Astrocyte (in vitro differentiated cells and primary cell): ENCODE results near the gene TCP1. TPM values are rescaled to one million over a fixed set of nuclear protein-coding genes. Genes with fewer than 3 reads are reported as not detected.
A peak's percentile ranks its signal among the peaks of the same experiment; 100 is the strongest.

Experiments
- DNase-seq: peaks from one replicate; pipeline ENCODE4 v3.0.0-alpha.2; 2010; ENCODE audit warnings: low read depth
- FAIRE-seq: peaks from 2 replicates; lab custom pipeline; 2011; peaks lifted over from hg19 to GRCh38; lab: Jason Lieb, UNC
- H2AFZ ChIP-seq: 2 replicates; pipeline ENCODE4 v1.6.0; 2012; ENCODE audit warnings: low read depth, low read length, inconsistent platforms
- H3K27ac ChIP-seq: 2 replicates; pipeline ENCODE4 v1.5.1; 2011; ENCODE audit warnings: low read depth, low read length, inconsistent platforms
- H3K27me3 ChIP-seq: 2 replicates; pipeline ENCODE4 v1.6.0; 2011; ENCODE audit warnings: low read length, inconsistent platforms; ENCODE audit not compliant: insufficient read depth
- H3K36me3 ChIP-seq: 2 replicates; pipeline ENCODE4 v1.5.1; 2011; ENCODE audit warnings: low read length, inconsistent platforms; ENCODE audit not compliant: insufficient read depth
- H3K4me1 ChIP-seq: 2 replicates; pipeline ENCODE4 v1.5.1; 2011; ENCODE audit warnings: low read length, inconsistent platforms; ENCODE audit not compliant: insufficient read depth
- H3K4me2 ChIP-seq: 2 replicates; pipeline ENCODE4 v1.6.0; 2012; ENCODE audit warnings: low read length, inconsistent platforms
- H3K4me3 ChIP-seq: 2 replicates; pipeline ENCODE4 v1.5.1; 2011; ENCODE audit warnings: low read depth, mild to moderate bottlenecking, low read length, inconsistent platforms; ENCODE audit not compliant: insufficient read depth
- H3K79me2 ChIP-seq: 2 replicates; pipeline ENCODE4 v1.6.0; 2012; ENCODE audit warnings: mild to moderate bottlenecking, low read length, inconsistent platforms; ENCODE audit not compliant: insufficient read depth
- H3K9ac ChIP-seq: 2 replicates; pipeline ENCODE4 v1.6.0; 2012; ENCODE audit warnings: mild to moderate bottlenecking, low read length, inconsistent platforms
- H3K9me3 ChIP-seq: 2 replicates; pipeline ENCODE4 v1.5.1; 2012; ENCODE audit warnings: low read depth, mild to moderate bottlenecking, low read length, inconsistent platforms; ENCODE audit not compliant: insufficient read depth
- H4K20me1 ChIP-seq: 2 replicates; pipeline ENCODE4 v1.6.0; 2012; ENCODE audit warnings: low read length, inconsistent platforms; ENCODE audit not compliant: insufficient read depth
- H3K27ac Mint-ChIP-seq: one replicate; pipeline ENCODE4 v1.8.0; 2021; ENCODE audit warnings: mild to moderate bottlenecking, mixed read lengths; ENCODE audit not compliant: unreplicated experiment
- H3K27me3 Mint-ChIP-seq: one replicate; pipeline ENCODE4 v1.8.0; 2021; ENCODE audit warnings: low read depth, mixed read lengths; ENCODE audit not compliant: unreplicated experiment
- H3K36me3 Mint-ChIP-seq: one replicate; pipeline ENCODE4 v1.8.0; 2021; ENCODE audit warnings: low read depth, mixed read lengths; ENCODE audit not compliant: unreplicated experiment
- H3K4me1 Mint-ChIP-seq: one replicate; pipeline ENCODE4 v1.8.0; 2021; ENCODE audit warnings: low read depth, mixed read lengths; ENCODE audit not compliant: unreplicated experiment
- H3K4me3 Mint-ChIP-seq: one replicate; pipeline ENCODE4 v1.8.0; 2021; ENCODE audit warnings: mild to moderate bottlenecking, moderate library complexity, mixed read lengths; ENCODE audit not compliant: unreplicated experiment
- H3K9me3 Mint-ChIP-seq: one replicate; pipeline ENCODE4 v1.8.0; 2021; ENCODE audit warnings: mild to moderate bottlenecking, mixed read lengths; ENCODE audit not compliant: unreplicated experiment
- EZH2 ChIP-seq: IDR thresholded peaks from 2 replicates; pipeline ENCODE4 v1.6.1; 2012; ENCODE audit warnings: mild to moderate bottlenecking, low read length, inconsistent platforms; ENCODE audit not compliant: insufficient read depth
- total RNA-seq: library from RNA; stranded (reverse); gene quantifications from 2 replicates; pipeline ENCODE4 v1.2.1, GENCODE V29; 2021
- TF ChIP-seq, protein P1 (sequence below): IDR thresholded peaks from 2 replicates; pipeline ENCODE4 v1.5.1; 2011; ENCODE audit warnings: low read depth, mild to moderate bottlenecking, inconsistent platforms, low read length, moderate library complexity; ENCODE audit not compliant: insufficient read depth

TCP1 gene
- total RNA-seq, 1 donor from 2014 or later = 256 TPM

GRCh38 chr6:159746759-159747158 lies 42.6 kb downstream of the TCP1 start:
- H3K36me3 ChIP-seq = peaks cover 66% of the 10 kb centered on the region
- no peaks in the 10 kb centered on the region for H3K27me3 Mint-ChIP-seq
- H3K9ac ChIP-seq = no peak overlapping the region
- peaks cover 69% of the 10 kb centered on the region for H3K79me2 ChIP-seq
- H3K9me3 Mint-ChIP-seq = no peaks in the 10 kb centered on the region
- no peak overlapping the region for H3K27ac ChIP-seq
- H3K36me3 Mint-ChIP-seq = peaks cover 10% of the 10 kb centered on the region
- no peaks in the 10 kb centered on the region for H3K9me3 ChIP-seq
- H4K20me1 ChIP-seq = peaks cover 34% of the 10 kb centered on the region
- TF ChIP-seq EZH2 = no peak
- TF ChIP-seq, protein P1, sequence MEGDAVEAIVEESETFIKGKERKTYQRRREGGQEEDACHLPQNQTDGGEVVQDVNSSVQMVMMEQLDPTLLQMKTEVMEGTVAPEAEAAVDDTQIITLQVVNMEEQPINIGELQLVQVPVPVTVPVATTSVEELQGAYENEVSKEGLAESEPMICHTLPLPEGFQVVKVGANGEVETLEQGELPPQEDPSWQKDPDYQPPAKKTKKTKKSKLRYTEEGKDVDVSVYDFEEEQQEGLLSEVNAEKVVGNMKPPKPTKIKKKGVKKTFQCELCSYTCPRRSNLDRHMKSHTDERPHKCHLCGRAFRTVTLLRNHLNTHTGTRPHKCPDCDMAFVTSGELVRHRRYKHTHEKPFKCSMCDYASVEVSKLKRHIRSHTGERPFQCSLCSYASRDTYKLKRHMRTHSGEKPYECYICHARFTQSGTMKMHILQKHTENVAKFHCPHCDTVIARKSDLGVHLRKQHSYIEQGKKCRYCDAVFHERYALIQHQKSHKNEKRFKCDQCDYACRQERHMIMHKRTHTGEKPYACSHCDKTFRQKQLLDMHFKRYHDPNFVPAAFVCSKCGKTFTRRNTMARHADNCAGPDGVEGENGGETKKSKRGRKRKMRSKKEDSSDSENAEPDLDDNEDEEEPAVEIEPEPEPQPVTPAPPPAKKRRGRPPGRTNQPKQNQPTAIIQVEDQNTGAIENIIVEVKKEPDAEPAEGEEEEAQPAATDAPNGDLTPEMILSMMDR = no peak
- DNase-seq (no peak), FAIRE-seq (no peak)
- no peaks in the 10 kb centered on the region for H3K4me1 ChIP-seq
- H3K4me2 ChIP-seq = no peak overlapping the region
- no peaks in the 10 kb centered on the region for H3K4me1 Mint-ChIP-seq
- H3K4me3 Mint-ChIP-seq = no peak overlapping the region
- H3K27me3 ChIP-seq = no peaks in the 10 kb centered on the region
- no peak overlapping the region for H2AFZ ChIP-seq
- no peak overlapping the region for H3K4me3 ChIP-seq
- no peak overlapping the region for H3K27ac Mint-ChIP-seq

DNA sequence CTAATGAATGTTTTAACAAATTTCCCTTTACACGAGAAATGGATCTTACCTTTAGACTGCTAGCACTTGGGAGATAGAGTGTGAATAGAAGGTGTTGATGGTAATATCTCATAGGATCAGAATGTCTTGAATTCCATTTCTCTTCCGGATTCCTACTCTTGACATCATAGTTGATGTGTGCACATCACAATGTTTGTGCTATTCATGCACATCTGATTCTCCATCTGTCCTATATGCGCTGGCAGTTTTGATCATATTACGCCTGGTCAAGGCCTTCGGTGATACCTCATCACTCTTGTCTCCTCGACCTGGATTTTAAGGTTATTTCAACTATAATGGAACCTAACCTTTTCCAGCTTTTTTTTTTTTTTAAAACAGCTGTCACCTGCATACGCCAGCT lies 44.3 kb downstream of the TCP1 start:
- no peak overlapping the region for H3K27ac ChIP-seq
- peaks cover 13% of the 10 kb centered on the region for H3K36me3 Mint-ChIP-seq

GRCh38 chr6:159742165-159742564 lies 47.2 kb downstream of the TCP1 start:
- Histone ChIP-seq H3K27ac (no peak overlapping the region), H3K79me2 (peaks cover 95% of the 10 kb centered on the region), H3K4me3 (no peak overlapping the region), H3K36me3 (peaks cover 65% of the 10 kb centered on the region), H3K9ac (no peak overlapping the region), H3K9me3 (no peaks in the 10 kb centered on the region), H3K27me3 (no peaks in the 10 kb centered on the region), H3K4me2 (no peak overlapping the region), H3K4me1 (no peaks in the 10 kb centered on the region), H2AFZ (no peak overlapping the region), H4K20me1 (peaks cover 42% of the 10 kb centered on the region)
- Mint-ChIP-seq H3K27me3 (no peaks in the 10 kb centered on the region), H3K9me3 (no peaks in the 10 kb centered on the region), H3K36me3 (peaks cover 13% of the 10 kb centered on the region), H3K4me1 (no peaks in the 10 kb centered on the region), H3K27ac (peak overlapping the region; percentile 43), H3K4me3 (no peak overlapping the region)
- no peak for TF ChIP-seq EZH2
- TF ChIP-seq, protein P1 = no peak
- DNase-seq (no peak), FAIRE-seq (no peak)

More for the DNA sequence above, 44.3 kb downstream of the TCP1 start:
- TF ChIP-seq, protein P1 = no peak
- TF ChIP-seq EZH2 = no peak
- no peaks in the 10 kb centered on the region for H3K27me3 Mint-ChIP-seq
- no peaks in the 10 kb centered on the region for H3K4me1 ChIP-seq
- no peak overlapping the region for H2AFZ ChIP-seq
- H3K4me1 Mint-ChIP-seq = no peaks in the 10 kb centered on the region
- H3K27me3 ChIP-seq = no peaks in the 10 kb centered on the region
- no peaks in the 10 kb centered on the region for H3K9me3 Mint-ChIP-seq
- H3K27ac Mint-ChIP-seq = no peak overlapping the region
- no peak overlapping the region for H3K4me2 ChIP-seq
- DNase-seq (no peak), FAIRE-seq (peak; percentile 5)
- H4K20me1 ChIP-seq = peaks cover 28% of the 10 kb centered on the region
- H3K79me2 ChIP-seq = peaks cover 74% of the 10 kb centered on the region
- no peak overlapping the region for H3K4me3 ChIP-seq
- H3K4me3 Mint-ChIP-seq = no peak overlapping the region
- H3K36me3 ChIP-seq = peaks cover 74% of the 10 kb centered on the region
- H3K9ac ChIP-seq = no peak overlapping the region
- H3K9me3 ChIP-seq = no peaks in the 10 kb centered on the region
